NCI-H526 treated with DMSO at 0.1 percent for 48 hours (cell line): Measurements from ENCODE around the gene GSTM5.
"Not testable (repeated sequence)": the region's sequence is repeated elsewhere in the genome, so short reads cannot be mapped to it uniquely, and the experiment has no call there.

Source experiments
- DNase-seq: peaks from one replicate; lab custom pipeline; 2025; lab: John Stamatoyannopoulos, UW

Gene GSTM5

DNA sequence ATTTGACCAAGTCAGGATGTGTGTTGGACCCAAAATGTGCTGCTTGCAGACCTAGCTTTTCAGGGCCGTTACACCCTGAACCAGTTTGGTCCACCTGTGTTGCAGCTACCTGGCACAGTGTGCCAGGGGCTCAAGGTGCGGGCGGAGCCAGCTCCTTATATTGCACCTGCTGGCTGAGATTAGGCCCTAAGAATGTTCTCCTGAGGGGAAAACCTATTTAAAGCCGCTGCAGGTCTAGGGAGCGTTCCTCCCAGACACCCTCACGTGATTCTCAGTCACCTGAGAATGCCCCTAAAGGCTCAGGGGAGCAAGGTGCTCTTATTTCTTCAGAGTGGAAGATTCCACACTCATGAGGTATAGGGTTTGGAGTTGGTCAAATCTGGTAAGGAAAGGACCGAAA lies 16.8 kb downstream of the GSTM5 start:
- DNase-seq: no peak

DNA sequence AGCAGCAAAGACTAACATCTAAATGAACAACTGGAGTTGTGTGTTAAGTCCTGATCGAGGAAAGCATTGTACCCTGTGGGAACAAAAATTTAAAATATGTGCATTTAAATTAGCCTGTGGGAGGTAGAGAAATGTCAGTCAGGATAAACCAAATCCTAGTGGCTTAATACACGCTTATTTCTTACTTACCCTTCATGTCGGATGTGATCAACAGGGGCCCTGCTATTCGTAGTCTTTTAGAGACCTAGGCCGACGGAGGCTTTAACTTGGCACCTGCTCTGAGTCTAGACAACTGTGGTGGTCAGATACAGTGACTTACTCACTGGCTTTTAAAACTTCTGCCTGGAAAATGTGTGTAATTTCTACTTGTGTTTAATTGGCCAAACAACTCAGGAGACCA lies 18.6 kb downstream of the GSTM5 start:
- DNase-seq: no peak

DNA sequence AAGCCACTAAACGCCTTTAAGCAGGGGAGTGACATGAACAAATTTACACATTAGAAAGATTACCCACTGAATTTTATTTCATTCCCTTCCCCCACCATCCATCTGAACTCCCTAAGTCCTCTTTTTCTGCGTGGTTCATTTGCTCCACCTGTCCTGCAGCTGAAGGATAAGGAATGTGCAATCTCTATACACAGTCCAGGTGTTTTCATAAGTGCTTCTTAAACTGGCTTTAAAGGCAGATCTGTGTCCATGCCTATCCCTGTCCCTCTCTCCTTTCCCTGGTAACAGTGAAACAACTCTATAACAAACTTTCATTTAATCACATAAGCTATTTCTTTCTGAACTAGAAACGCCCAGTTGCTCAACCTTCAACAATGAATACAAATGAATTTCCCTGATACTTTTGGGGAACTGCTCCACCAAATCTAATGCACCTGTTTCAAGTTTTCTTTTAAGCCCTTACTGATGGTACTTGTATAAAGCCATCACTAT lies 20.4 kb downstream of the GSTM5 start:
- peak; percentile 27 for DNase-seq

DNA sequence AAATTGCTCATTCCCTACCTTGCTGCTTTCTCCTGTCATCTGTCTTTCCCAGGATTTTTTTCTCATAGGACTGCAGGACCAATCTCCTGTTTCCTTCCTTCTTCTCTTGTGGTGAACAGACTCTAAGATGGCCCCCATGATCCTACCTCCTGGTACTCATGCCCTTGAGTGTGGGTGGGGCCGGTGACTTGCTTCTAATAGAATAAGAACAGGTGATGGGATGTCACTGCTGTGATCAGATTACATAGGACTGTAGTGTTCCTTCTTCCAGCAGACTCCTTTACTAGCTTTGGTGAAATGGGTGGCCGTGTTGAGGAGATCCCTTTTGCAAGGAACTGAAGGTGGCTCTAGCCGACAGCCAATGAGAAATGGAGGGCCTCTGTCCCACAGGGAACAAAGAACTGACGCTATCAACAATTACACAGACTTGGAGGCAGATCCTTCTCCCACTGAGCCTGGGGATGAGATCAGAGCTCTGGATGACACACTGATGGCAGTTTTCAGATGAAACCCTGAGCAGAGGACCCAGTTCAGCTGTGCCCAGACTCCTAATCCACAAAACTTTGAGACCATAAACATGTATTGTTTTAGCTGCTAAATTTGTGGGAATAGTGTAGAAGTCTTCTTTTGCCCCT lies 21.3 kb downstream of the GSTM5 start:
- peak; percentile 19 for DNase-seq

DNA sequence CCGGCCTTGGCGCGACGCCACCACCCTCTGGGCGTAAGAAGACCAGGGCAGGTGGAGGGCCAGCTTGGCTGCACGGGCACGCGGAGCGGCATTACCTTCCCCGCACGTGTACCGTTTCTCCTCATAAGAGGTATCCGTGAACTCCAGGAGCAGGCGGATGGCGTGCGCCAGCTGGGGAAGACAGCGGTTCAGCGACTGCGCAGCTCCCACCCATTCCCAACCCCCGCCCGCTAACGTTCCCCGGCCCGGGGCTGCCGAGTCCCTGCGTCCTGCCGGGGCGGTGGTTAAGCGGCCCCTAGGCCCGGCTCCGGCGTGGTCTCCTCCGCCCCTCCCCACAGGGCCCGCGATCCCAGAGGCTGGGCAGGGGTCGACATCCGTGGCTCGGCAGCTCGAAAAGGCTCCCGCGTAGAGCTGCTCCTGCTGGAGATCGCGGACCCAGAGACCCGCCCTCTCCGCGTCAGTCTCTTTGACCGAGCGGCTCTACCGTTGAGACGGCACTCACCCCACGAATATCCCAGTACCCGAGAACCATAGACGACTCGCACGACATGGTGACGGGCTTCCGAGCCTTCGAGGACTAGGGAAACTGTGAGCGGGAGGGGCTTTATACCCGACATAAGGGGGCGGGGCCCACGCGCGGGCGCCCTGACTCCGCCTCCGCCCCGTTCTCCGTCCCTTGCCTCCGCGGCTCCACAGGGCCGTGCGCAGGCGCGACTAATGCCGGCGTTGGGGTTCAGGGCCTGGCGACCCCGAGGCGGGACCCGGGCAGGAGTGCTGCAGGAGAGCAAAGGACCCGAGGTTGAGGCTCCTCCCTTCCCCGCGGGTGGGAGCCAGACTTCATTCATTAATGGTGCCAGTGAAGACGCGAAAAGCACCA lies 27.9 kb downstream of the GSTM5 start:
- DNase-seq: peak; percentile 75

DNA sequence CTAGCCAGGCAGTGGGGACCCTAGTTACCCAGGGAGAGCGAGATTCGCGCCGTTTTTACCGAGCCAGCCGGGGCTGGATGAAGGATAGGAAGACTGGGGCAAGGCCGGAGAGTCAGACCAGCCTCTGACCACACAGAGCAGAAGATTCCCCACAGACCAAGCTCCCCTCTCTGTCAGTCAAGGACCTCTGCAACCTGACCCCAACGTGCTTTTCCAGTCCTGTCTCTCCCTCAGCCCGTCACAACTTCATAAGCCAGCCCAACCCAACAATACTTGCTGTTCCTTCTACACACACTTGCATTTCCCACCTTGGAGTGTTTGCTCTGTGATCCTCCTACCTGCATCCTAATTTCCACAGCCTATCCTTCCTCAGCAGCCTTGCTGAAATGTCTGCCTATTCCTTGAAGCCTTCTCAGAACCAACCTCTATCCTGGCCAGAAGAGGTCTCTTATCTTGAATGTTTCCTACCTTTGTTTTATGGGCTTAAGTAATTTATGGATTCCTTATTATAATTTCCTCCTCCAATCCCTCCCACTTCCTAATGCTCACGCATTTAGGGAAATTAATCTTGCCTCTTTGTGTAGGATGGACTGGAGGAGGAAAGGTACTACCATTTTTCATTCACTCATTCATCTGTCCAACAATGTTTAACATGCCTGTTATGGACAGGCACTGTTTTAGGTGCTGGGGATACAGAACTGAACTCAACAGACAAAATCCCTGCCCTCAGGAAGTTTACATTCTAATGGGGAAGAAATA lies 28.7 kb downstream of the GSTM5 start, which contains the start of gene GSTM3:
TSS of gene GSTM3 (minus strand) at position 424 of the 759 bp plus-strand sequence. CDS start 751 bp downstream, outside the sequence.
- DNase-seq: peak; percentile 61

DNA sequence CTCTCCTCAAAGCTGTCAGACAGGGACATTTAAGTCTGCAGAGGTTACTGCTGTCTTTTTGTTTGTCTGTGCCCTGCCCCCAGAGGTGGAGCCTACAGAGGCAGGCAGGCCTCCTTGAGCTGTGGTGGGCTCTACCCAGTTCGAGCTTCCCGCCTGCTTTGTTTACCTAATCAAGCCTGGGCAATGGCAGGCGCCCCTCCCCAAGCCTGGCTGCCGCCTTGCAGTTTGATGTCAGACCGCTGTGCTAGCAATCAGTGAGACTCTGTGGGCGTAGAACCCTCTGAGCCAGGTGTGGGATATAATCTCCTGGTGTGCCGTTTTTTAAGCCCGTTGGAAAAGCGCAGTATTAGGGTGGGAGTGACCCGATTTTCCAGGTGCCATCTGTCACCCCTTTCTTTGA lies 36.3 kb downstream of the GSTM5 start:
- not testable (repeated sequence) for DNase-seq

DNA sequence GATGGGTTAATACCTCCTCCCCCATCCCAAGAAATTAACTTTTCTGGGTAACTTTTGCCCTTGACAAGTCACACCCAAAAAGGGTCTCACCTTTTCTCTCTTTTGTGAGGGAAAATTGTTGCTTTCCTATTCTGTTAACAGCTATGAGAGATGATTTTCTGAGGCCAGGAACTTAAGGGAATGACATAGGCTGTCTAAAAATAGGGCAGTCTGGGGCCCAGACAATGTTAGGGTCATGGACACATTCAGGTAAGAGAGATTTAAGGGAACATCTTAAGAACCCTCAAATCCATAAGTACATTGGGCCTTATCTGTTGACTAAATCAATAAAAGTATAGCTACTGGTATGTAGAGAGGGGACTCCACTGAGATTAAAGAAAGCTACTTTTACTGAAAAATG lies 37.2 kb downstream of the GSTM5 start:
- no peak for DNase-seq

DNA sequence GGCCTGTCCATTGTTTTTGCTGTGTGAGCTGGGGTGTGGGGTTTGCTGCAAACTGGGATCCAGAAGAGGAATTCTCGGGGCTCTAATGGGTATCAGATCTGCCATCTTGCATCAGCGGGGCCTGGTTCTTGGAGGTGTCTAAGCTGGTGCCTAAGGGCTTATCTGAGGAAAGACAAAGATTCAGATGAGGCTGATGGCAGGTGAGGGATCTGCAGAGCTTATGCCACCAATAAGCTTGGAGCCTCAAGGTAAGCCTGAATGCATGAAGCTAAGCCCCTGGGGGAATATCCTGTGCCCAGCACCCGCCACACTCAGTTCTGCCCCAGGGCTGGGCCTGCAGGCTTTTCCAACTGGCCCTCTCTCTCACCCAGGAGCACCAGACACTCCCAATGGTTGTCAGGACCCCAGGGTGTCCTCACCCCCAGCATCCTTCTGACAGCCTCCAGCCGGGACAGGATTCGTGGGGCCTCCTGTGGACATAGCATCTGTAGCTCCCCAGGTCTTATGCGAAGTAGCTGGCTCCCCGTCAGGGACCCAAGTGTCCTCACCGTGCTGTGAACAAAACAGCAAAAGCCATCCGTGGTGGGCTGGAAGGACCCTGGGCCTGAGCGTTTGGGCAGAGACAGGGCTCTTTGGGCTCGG lies 38.3 kb downstream of the GSTM5 start:
- no peak for DNase-seq

DNA sequence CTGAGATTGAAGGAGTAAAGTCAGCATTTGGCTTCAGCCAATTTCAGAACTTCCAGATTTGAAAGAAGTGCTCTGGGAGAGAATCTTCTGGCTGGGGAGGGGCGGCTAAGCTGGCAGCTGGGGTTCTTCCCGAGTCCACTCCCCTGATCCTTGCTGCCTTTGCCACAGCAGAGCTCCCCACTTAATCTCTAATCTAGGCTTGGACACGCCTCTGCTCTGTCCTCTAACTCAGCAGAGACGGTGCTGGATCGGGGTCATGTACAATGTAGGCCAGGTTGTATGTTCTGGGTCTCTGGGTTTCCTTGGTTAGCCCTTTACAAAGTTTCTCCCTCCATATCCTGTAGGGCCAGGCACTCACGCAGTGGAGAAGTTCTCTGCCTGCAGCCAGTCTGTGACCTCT lies 38.9 kb downstream of the GSTM5 start:
- DNase-seq: no peak

DNA sequence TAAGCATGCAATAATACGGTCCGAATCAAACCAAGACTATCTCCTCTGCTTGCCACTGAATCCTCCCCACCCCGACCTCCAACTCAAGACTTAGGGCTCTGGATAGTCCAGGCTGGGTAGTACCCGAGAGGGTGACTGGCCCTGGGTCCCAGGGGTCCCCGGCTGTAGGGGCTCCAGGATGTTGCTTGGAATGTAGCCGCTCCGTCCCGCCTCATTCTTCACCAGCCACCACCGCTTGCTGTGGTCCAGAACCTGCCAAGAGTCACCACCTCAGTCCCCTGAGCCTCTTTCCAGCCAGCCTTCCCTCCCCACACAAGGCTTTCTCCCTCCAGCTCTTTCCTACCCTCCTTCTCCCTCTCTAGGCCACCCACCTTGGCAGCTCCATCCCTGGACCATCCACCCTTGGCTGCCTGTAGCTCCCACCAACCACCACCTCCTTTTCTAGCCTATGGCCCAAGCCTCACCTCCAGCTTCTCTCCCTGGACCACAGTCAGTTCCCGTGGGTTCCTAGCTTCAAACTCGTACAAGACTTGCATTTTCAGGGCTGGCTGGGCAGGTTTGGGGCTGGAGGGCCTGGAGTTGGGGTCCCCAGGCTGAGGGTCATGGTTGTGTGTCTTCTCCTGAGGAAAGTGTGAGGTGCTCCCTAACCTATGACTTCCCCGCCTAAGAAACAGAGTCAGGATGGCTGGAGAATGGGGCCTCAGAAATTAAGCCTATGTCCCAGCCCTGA lies 39.6 kb downstream of the GSTM5 start:
- DNase-seq: no peak

DNA sequence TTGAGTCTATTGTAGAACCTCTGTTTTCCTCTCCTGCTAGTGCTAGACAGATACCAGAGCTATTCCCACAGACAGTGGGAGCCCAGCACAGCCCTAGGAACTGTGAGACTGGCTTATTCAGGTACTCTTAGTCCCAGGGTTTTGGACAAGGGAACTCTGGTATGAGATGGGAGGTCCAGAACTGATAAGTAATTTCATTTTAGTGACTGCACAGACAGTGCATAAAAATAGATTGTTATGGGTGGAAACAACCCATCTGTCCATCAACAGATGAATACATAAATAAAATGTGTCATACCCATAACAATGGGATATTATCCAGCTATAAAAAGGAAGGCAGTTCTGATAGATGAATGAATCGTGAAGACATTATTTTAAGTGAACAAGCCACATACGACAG lies 42.7 kb downstream of the GSTM5 start:
- no peak for DNase-seq

DNA sequence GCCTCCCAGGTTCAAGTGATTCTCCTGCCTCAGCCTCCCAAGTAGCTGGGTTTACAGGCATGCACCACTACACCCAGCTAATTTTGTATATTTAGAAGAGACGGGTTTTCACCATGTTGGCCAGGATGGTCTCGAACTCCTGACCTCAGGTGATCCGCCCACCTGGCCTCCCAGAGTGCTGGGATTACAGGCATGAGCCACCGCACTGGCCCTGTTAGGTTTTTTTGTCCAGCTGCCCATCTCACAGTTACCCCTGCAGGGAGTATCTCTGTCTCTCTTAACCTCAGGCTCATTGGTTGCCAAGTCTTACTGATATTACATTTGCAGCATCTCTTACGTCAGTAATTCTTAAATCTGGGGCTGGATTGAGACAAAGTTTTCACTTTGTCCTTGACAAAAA lies 44.3 kb downstream of the GSTM5 start:
- not testable (repeated sequence) for DNase-seq

DNA sequence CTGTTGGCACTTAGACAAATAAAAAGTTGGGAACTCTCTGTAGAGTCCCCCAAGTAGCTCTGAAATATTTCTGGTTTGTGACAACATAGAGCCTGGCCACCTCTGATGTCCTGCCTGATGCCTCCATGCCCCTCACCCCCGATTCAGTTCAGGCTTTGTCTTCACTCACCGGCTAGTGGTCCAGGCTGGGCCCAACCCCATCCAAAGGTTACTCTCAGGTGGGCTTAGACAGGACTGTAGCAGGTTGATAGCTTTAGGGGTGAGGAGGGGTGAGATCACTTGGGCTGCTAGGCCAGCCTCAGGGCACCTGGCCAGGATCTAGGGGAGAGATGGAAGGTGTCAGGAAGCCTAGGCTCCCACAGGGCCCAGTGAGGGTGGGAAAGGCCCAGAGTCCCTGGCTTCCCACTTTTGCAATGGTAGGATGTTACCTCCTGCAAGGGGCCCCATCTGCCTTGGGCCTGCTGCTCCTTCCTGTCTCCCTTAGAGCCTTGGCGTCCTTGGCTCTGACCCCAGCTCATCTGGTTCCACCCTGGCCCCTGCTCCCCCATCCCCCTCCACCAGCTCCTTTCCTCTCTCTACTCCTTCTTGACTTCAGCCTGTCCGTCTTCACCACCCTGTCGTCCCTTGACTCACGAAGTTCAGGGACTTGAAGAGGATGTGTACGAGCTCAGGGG lies 44.9 kb downstream of the GSTM5 start:
- no peak for DNase-seq

DNA sequence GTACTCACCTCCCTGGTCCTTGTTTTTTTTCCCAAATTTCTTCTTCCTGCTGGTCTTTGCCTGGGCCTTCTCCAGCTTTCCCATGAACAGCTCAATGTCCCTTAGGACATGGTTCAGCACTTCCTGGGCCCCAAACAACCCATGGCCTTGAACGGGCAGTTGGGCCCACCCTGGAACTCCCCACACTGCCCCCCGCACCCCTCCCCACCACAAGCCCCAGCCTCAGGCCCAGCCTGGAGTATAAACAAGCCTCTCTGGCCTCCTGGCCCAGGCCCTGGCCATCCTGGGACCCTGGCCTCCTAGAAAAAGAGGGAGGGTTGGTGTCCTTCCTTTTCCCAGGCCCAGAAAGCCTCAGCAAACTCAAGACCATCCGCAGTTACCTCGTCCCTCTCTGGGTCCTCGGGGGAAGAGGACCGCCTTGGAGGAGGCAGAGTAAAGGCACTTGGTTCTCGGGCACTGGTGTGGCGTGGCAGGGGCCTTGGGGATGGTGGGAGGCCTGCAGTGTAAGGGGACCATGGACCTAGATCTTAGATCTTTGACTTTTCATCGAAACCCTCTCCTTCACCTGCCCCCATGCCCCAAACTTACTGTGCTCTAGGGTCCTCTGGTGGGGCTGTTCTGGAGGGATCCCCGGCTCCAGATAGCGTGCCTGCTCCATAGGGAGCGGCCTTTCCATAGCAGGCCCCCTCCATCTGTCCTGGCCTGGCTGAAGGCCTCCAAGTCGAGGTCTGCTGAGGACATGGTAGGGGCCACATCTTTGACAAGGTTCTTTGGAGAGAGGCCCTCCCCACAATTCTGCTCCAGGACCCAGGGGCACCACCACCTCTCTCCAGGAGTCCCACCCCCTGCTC lies 46.1 kb downstream of the GSTM5 start:
- no peak for DNase-seq

DNA sequence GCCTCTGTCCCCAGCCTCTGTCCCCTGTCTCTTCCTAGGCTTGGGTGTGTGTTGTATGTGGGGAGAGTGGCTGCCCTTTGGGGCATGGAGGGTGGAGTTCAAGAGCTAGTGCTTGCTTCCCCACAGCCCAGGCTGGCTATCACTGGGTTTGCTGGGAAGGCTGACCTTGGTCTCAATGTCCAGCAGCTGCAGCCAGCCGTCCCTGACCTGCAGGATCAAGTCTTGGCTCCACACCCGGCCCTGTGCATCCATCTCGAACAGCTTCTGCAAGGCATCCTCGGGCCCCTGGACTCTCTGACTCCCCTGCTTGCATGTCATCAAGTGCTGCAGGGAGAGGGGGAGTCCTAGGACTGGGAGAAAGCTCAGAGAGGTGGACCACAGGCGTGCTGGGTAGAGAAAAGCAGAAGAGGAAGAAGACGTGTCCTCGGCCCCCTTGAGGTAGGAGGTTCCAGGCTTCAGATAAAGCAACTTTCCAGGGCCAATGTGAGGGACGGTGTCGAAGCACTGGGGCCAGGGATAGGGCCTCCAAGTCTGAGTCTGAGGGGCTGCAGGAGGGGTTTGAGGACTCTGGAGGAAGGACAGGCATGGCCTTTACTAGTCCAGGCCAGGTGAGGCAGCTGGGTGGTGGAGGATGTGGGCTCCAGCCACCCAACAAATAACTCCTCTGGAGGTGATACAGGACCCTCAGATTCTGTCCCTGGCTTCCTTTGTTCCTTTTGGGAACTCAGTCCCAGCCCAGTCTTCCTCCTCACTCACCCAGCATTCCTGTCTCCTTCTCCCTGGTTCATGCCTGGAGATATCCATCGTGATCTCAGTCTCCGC lies 47.7 kb downstream of the GSTM5 start:
- DNase-seq: no peak

DNA sequence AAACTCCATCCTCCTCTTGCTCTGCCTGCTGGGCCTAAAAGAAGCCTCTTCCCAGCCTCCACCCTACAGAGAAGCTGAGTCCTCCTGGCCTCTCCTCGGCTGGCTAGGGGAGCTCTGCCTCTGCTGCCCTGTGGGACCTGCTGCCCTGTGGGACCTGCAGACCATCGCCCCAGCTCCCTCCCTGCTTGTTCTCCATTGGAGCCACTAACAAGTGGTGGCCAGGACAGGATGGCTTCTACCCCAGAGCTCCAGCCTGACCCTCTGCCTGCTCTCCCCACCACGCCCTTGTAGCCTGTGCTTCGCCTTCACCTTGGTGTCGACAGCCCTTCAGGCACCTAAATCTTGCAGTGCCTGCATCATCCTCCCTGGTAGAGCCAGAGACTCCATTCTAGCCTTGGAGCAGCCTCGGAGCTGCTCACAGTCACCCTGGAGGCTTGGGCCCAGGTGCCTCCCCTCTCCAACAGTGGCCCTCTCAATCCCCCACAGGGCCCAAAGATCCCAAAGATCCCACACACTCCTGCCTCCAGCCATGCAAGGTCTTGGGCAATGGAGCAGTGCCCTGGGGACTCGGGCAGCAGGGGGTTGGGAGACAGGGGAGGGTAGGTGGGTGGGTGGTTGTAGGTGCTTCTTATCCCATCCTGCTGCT lies 48.7 kb downstream of the GSTM5 start:
- no peak for DNase-seq
